ENCODE measurements around the gene EMC10.

DNA sequence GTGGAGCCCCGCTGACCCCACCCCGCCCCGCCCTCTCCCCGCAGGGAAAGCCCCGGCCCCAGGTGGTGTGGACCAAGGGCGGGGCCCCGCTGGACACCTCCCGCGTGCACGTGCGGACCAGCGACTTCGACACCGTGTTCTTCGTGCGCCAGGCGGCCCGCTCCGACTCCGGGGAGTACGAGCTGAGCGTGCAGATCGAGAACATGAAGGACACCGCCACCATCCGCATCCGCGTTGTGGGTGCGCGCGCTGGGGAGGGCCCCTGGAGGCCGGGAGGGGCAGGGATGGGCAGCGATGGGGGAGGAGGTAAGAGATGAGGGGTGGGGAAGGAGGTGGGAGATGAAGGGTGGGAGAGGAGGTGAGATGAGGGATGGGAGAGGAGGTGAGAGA, 17.2 kb upstream of the EMC10 start:
- TF ChIP-seq, protein P1, sequence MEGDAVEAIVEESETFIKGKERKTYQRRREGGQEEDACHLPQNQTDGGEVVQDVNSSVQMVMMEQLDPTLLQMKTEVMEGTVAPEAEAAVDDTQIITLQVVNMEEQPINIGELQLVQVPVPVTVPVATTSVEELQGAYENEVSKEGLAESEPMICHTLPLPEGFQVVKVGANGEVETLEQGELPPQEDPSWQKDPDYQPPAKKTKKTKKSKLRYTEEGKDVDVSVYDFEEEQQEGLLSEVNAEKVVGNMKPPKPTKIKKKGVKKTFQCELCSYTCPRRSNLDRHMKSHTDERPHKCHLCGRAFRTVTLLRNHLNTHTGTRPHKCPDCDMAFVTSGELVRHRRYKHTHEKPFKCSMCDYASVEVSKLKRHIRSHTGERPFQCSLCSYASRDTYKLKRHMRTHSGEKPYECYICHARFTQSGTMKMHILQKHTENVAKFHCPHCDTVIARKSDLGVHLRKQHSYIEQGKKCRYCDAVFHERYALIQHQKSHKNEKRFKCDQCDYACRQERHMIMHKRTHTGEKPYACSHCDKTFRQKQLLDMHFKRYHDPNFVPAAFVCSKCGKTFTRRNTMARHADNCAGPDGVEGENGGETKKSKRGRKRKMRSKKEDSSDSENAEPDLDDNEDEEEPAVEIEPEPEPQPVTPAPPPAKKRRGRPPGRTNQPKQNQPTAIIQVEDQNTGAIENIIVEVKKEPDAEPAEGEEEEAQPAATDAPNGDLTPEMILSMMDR (conservative IDR thresholded peaks at IDR 0.05; ENCODE audit: low read depth, low read length), result no peak
- TF ChIP-seq EZH2 (IDR thresholded peaks at IDR 0.05; ENCODE audit: borderline replicate concordance, low read depth, low read length, poor library complexity, severe bottlenecking), result no peak
